Vagina (tissue), 2 donors: Measurements from ENCODE around the gene PEX5L. TPM values are rescaled to one million over a fixed set of nuclear protein-coding genes. Genes with fewer than 3 reads are reported as not detected.
A peak's percentile ranks its signal among the peaks of the same experiment; 100 is the strongest.

Source experiments
- DNase-seq, 2 donors: peaks; one replicate each; pipeline ENCODE4 v3.0.0-alpha.2; 2017; ENCODE audit errors: extremely low spot score in 2 of 2
- H3K27ac ChIP-seq: fragments of 200-600 bp; sonication (generic); one replicate; pipeline ENCODE4 v1.5.1; 2019
- H3K27me3 ChIP-seq: fragments of 200-600 bp; sonication (generic); one replicate; pipeline ENCODE4 v1.5.1; 2019
- H3K36me3 ChIP-seq, 2 donors: fragments of 200-600 bp; sonication (generic); one replicate each; pipeline ENCODE4 v1.5.1; 2017 to 2019
- H3K4me1 ChIP-seq: fragments of 200-600 bp; sonication (generic); one replicate; pipeline ENCODE4 v1.5.1; 2019
- H3K4me3 ChIP-seq, 2 donors: fragments of 200-600 bp; sonication (generic); 1 replicate in 1 of 2; 2 replicates in 1 of 2; pipeline ENCODE4 v1.5.1; 2016 to 2019
- H3K9me3 ChIP-seq: fragments of 200-600 bp; sonication (generic); one replicate; pipeline ENCODE4 v1.5.1; 2019
- POLR2A ChIP-seq, 2 donors: fragments of 450-650 bp; IDR thresholded peaks; one replicate each; pipeline ENCODE4 v1.6.1; 2017; ENCODE audit warnings: antibody characterized with exemption in 2 of 2, mild to moderate bottlenecking in 2 of 2, moderate library complexity in 2 of 2
- POLR2AphosphoS5 ChIP-seq, 2 donors: sonication (generic); formaldehyde crosslinking; IDR thresholded peaks; one replicate each; pipeline ENCODE4 v1.9.0; 2017; ENCODE audit warnings: antibody characterized with exemption in 2 of 2, mild to moderate bottlenecking in 2 of 2, low read depth in 1 of 2; ENCODE audit not compliant: insufficient read depth in 1 of 2
- intact Hi-C: fragments of 100-400 bp; cut with DNase I; formaldehyde crosslinking; loops from one replicate; pipeline ENCODE4 v1.15.1; 2023
- total RNA-seq: library from RNA; depleted of rRNA; stranded (reverse); fragments of >200 nt; gene quantifications from one replicate; pipeline ENCODE4 v1.2.3, GENCODE V29; 2016
- TF ChIP-seq, protein P1 (sequence below), 3 experiments: fragments of 450-650 bp in 2 of 3; fragments of 200-600 bp in 1 of 3; sonication (generic) in 1 of 3; IDR thresholded peaks; one replicate each; pipeline ENCODE4 v1.5.1; 2017 to 2019; ENCODE audit warnings: antibody characterized with exemption in 3 of 3, mild to moderate bottlenecking in 2 of 3, moderate library complexity in 2 of 3

The PEX5L gene
- total RNA-seq, 1 donor from 2014 or later: not detected

- Histone ChIP-seq H3K4me3 (no peak overlapping the region), H3K27ac (no peak overlapping the region), H3K4me1 (no peaks in the 10 kb centered on the region), H3K36me3 (no peaks in the 10 kb centered on the region), H3K27me3 (no peaks in the 10 kb centered on the region), H3K9me3 (no peaks in the 10 kb centered on the region)
- no peak for DNase-seq
- intact Hi-C loops: no loop called here
- TF ChIP-seq POLR2A (IDR thresholded peaks at IDR 0.05) (no peak), POLR2AphosphoS5 (IDR thresholded peaks at IDR 0.05; ENCODE audit: insufficient read depth in 1 of 2, low read depth in 1 of 2) (no peak)
- TF ChIP-seq, protein P1, sequence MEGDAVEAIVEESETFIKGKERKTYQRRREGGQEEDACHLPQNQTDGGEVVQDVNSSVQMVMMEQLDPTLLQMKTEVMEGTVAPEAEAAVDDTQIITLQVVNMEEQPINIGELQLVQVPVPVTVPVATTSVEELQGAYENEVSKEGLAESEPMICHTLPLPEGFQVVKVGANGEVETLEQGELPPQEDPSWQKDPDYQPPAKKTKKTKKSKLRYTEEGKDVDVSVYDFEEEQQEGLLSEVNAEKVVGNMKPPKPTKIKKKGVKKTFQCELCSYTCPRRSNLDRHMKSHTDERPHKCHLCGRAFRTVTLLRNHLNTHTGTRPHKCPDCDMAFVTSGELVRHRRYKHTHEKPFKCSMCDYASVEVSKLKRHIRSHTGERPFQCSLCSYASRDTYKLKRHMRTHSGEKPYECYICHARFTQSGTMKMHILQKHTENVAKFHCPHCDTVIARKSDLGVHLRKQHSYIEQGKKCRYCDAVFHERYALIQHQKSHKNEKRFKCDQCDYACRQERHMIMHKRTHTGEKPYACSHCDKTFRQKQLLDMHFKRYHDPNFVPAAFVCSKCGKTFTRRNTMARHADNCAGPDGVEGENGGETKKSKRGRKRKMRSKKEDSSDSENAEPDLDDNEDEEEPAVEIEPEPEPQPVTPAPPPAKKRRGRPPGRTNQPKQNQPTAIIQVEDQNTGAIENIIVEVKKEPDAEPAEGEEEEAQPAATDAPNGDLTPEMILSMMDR (IDR thresholded peaks at IDR 0.05): no peak
Observed at GRCh38 chr3:179825527-179826246, 211.1 kb downstream of the PEX5L start.

DNA sequence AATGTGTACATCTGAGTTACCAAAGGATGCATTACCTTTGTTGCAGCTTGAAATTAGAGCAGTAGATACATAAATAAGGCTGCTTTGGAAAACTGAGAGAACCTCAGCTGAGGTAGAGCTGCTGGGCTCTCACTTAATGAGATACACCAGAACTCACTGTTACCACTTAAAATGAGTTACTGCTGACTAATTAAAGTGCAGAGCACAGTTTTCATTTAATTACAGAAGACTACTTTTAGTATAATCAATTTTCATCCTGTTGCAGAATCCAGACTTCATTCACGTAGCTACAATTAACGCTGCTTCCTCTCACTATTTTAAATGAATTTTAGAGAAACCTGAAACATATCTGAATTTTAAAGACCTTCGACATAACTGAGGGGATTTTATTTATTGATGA, 214.4 kb downstream of the PEX5L start:
- intact Hi-C loops: no loop called here
- DNase-seq: no peak

GRCh38 chr3:179819379-179819778, 217.4 kb downstream of the PEX5L start:
- TF ChIP-seq, protein P1 (IDR thresholded peaks at IDR 0.05): no peak
- no peak for TF ChIP-seq POLR2AphosphoS5 (IDR thresholded peaks at IDR 0.05; ENCODE audit: insufficient read depth in 1 of 2, low read depth in 1 of 2)
- TF ChIP-seq POLR2A (IDR thresholded peaks at IDR 0.05): no peak
- Histone ChIP-seq H3K9me3 (no peaks in the 10 kb centered on the region), H3K4me3 (no peak overlapping the region), H3K27me3 (no peaks in the 10 kb centered on the region), H3K36me3 (no peaks in the 10 kb centered on the region), H3K27ac (no peak overlapping the region), H3K4me1 (no peaks in the 10 kb centered on the region)
- intact Hi-C loops: no loop called here
- DNase-seq: no peak

More for the DNA sequence above, 214.4 kb downstream of the PEX5L start:
- Histone ChIP-seq H3K27me3 (no peaks in the 10 kb centered on the region), H3K4me3 (no peak overlapping the region), H3K36me3 (no peaks in the 10 kb centered on the region), H3K27ac (no peak overlapping the region), H3K9me3 (no peaks in the 10 kb centered on the region), H3K4me1 (no peaks in the 10 kb centered on the region)
- TF ChIP-seq, protein P1 (IDR thresholded peaks at IDR 0.05): no peak
- no peak for TF ChIP-seq POLR2AphosphoS5 (IDR thresholded peaks at IDR 0.05; ENCODE audit: insufficient read depth in 1 of 2, low read depth in 1 of 2)
- TF ChIP-seq POLR2A (IDR thresholded peaks at IDR 0.05): no peak

DNA sequence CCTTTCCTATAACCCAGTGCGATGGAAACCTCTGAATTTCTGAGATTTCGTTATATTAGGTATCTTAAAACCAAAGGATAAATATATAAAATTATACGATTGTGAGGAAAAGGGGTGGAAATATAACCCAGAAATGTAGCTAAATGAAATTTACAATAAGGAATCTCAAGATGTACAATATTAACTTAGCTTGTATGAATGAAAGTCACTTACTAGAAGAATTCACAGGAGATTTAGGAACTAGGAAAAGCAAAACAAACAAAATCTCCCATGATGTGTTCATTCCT, 224.7 kb downstream of the PEX5L start:
- Histone ChIP-seq H3K9me3 (no peaks in the 10 kb centered on the region), H3K4me1 (no peaks in the 10 kb centered on the region), H3K27ac (no peak overlapping the region), H3K27me3 (no peaks in the 10 kb centered on the region), H3K4me3 (no peak overlapping the region), H3K36me3 (no peaks in the 10 kb centered on the region)
- no peak for DNase-seq
- intact Hi-C loops: no loop called here
- TF ChIP-seq POLR2AphosphoS5 (IDR thresholded peaks at IDR 0.05; ENCODE audit: insufficient read depth in 1 of 2, low read depth in 1 of 2) (no peak), POLR2A (IDR thresholded peaks at IDR 0.05) (no peak)
- TF ChIP-seq, protein P1 (IDR thresholded peaks at IDR 0.05): peak in 1 of 3 experiments; percentile 10

DNA sequence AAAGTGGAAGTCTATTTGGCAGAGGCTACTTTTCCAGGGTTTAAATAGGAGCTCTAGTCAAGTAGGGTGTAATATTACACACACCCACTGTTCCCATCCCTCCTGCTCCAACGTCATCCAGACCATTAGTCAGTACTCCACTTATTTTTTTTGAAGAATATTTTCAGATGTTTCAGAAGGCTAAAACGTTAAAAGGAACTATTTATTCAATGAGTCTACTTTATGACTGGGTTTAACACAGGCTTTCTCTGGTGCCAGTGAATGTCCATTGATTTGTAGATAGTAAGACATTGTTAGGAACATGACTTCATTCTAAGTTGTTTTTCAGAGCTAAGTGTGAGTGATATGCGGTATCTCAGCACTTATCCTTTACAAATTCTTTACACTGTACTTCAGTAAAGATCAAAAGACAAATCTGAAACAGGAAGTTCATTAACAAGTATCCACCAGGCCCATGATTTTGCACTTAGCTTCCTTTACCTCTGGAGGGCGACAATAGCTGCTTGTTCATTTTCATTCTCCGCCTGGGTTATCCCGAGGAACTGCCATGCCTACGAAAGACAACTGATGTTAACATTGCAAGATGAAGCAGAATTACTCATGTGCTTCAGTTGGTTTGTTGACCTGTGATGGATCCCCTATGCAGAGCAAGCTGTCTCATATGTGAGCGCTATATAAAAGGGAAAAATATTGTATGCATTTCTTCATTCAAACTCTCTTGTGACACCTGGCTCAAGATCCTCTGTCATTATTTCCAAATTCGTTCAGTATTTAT, 225.2 kb downstream of the PEX5L start:
- no peaks in the 10 kb centered on the region for H3K27me3 ChIP-seq
- H3K9me3 ChIP-seq: no peaks in the 10 kb centered on the region
- H3K4me3 ChIP-seq: no peak overlapping the region
- no peaks in the 10 kb centered on the region for H3K36me3 ChIP-seq
- TF ChIP-seq, protein P1 (IDR thresholded peaks at IDR 0.05): peak in 1 of 3 experiments; percentile 24
- TF ChIP-seq POLR2A (IDR thresholded peaks at IDR 0.05) (no peak), POLR2AphosphoS5 (IDR thresholded peaks at IDR 0.05; ENCODE audit: insufficient read depth in 1 of 2, low read depth in 1 of 2) (no peak)
- no peak for DNase-seq
- H3K27ac ChIP-seq: no peak overlapping the region
- intact Hi-C loops: no loop called here
- no peaks in the 10 kb centered on the region for H3K4me1 ChIP-seq
